ENCODE results near the gene EBI3.

DNA sequence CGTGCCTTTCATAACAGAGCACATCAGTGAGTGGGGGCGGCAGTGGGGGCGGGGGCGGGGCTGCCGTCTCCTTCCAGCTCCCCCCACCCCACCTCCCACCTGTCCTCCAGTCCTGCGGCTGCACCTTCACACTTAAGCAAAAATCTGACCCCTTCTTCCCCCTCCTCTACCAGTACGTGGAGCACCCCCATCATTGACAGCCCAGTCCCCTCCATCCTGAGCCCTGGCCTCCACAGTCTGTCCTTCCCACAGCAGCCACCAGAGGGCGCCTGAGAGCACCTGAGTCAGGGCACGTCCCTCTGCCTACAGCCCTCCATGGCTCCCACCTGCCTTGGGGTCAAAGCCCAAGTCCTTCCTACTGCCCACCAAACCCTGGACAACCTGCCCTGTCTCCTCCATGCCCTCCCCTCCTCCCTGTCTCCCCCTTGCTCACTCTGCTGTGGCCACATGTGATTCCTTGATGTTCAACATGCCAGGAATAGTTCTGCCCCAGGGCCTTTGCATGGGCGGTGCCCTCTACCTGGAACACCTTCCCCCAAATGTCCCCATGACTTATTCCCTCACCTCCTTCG, 4.0 kb downstream of the EBI3 start:
- TF ChIP-seq, protein P1, sequence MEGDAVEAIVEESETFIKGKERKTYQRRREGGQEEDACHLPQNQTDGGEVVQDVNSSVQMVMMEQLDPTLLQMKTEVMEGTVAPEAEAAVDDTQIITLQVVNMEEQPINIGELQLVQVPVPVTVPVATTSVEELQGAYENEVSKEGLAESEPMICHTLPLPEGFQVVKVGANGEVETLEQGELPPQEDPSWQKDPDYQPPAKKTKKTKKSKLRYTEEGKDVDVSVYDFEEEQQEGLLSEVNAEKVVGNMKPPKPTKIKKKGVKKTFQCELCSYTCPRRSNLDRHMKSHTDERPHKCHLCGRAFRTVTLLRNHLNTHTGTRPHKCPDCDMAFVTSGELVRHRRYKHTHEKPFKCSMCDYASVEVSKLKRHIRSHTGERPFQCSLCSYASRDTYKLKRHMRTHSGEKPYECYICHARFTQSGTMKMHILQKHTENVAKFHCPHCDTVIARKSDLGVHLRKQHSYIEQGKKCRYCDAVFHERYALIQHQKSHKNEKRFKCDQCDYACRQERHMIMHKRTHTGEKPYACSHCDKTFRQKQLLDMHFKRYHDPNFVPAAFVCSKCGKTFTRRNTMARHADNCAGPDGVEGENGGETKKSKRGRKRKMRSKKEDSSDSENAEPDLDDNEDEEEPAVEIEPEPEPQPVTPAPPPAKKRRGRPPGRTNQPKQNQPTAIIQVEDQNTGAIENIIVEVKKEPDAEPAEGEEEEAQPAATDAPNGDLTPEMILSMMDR (IDR thresholded peaks at IDR 0.05), result peak in 3 of 4 experiments; percentile 10 to 38 (median 35)
- TF ChIP-seq POLR2A (IDR thresholded peaks at IDR 0.05), result no peak
